Hematopoietic multipotent progenitor cell (in vitro differentiated cells): ENCODE measurements around the gene HERC2. TPM values are rescaled to one million over a fixed set of nuclear protein-coding genes. Genes with fewer than 3 reads are reported as not detected.

Source experiments
- DNase-seq, 3 donors: peaks; one replicate each; pipeline ENCODE4 v3.0.0-alpha.2; 2011 to 2015; ENCODE audit warnings: low read depth in 2 of 3, low spot score in 2 of 3
- total RNA-seq: library from RNA; depleted of rRNA; stranded (reverse); fragments of >200 nt; gene quantifications from one replicate; pipeline ENCODE4 v1.2.3, GENCODE V29; 2012

HERC2 gene
- total RNA-seq, 1 donor, result 77.3 TPM

DNA sequence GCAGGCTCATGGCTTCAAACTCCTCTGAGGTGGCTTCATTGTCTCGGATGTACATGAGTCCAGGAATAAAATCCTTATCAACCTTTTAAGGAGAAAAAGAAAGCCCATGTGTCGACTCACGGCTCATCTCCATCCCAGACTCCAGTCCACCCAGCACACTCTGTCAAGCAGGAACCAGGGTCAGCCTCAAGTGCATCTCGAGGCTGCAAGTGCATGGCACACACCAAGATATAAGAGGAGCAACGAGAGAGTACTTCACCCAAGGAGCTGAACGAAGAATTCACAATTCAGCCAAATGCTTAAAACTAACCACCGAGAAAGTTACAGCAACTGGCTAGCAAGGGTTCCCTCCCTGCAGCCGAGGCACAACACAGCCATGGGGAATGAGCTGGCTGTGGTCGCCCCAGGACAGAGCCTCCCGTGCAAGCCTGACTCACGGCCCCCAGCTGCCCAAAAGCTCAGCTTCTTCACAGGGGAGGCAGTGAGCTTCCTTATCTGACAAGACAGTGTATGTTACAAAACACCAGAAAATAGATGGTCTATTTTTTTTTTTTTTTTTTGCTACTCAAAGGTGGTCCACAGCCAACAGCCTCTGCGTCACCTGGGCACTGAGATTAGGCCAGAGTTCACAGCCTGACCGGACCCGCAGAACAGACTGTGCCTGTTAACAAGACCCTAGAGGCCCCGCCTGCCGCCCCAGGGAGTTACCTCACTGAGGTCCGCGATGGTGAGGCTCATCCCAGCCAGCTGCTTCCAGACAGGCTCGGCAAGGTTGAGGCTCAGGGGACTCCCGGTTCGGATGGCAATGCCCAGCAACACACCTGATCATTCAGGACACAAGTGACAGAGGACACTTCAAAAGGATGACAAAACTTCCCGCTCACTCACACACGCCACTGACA lies 207.0 kb downstream of the HERC2 start:
- no peak for DNase-seq

DNA sequence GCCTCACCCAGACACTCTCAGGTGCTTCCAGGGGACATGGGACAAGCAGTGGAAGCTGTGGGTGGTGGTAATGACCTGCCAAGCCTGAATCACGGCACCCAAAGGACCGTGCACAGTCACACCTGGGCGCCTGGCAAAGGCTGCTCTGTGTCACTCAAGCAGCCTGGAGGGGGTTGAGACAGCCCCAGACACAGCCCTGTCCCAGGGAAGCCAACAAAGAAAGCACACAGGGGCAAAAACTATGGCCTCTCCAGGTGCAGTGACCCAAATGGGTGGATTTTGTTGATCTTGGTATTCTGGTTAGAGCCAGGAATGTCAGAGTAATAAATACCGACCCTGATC lies 207.9 kb downstream of the HERC2 start:
- DNase-seq, result no peak

DNA sequence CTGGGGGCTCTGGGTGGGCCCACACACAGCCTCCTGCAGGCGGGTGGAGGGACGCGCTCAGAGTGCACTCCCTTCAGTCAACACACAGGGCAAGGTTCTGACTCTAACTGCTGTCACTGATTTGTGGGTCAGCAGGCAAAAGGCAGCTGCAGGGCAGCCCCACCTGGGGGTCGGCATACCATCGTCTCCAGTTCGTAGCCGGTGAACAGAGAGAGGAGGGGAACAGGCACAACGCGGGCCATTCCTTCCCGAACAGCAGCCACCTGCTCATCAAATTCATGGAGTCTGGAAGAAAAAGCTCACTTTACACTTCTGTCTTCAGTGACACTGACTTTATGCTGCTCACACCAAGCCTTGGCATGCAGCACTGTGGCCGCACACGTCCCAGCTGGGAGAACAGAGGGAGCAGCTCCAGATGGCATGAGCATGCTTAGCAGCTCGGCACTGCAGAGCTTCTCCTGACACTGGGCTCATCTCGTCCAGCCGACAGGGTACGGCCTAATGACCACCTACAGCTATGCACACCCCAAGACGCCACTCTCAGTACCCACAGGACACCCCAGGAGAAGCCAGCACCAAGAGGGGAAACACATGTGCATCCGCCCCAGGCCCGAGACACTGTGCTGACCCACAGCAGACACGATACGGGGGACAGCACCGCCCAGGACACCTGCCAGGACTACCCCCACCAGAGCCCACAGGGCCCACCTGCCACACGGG lies 208.4 kb downstream of the HERC2 start:
- no peak for DNase-seq

DNA sequence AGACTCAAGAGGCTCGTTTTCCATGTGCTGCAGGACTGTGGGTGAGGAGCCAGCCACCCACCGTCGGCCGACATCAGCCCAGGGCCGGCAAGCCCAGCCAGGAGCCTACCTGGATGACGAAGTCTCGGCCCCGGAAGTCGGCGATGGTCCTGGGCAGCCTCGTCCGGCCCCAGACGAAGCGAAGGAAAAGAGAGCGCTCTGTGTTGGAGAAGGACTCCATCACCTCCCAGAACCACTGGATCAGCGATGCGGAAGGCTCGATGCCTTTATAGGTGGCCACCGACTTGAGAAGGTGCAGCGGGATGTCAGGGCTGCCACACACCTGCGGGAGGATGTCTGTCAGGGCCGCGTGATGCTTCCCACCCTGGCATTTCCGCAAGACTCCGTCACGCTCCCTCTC lies 209.0 kb downstream of the HERC2 start:
- DNase-seq, result no peak

- DNase-seq, result no peak
These were observed 209.7 kb downstream of the HERC2 start for GRCh38 chr15:28112101-28112760.

DNA sequence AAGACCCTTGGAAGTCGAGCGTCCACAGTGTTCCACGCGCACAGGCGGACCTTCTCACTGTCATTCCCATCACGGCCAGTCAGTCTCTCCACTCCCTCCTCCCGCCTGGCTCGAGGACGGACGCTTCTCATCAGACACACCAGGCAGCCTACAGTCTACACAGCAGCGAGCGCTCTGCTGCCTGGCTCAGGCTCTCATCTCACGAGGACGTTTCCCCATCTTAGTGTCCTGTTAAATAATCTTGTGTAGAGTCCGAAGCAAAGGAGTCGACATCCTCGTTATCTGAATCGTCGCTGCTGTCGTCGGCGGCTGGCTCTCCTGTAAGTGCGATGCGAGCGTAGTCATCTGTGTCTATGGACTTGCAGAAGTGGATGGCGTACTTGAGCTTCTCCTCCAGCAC lies 210.4 kb downstream of the HERC2 start:
- DNase-seq, result no peak

DNA sequence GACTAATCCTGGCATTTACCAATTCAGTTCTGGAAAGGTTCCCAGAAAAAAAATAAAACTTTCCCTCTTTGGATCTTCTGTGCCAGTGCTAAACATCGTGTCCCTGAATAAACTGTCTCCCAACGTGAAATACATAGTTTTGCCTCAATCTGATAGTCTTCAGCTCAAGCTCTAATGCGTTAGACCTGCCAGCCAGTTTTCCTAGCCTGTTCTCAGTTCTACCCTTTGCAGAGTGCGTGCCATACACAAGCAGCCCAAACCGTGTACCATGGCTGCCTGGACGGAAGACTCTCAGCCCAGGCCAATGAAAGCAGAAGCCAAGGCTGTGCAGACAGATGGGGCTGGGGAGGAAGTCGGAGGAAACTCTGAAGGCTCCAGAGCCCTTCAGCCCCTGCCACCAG lies 211.5 kb downstream of the HERC2 start:
- DNase-seq, result no peak

DNA sequence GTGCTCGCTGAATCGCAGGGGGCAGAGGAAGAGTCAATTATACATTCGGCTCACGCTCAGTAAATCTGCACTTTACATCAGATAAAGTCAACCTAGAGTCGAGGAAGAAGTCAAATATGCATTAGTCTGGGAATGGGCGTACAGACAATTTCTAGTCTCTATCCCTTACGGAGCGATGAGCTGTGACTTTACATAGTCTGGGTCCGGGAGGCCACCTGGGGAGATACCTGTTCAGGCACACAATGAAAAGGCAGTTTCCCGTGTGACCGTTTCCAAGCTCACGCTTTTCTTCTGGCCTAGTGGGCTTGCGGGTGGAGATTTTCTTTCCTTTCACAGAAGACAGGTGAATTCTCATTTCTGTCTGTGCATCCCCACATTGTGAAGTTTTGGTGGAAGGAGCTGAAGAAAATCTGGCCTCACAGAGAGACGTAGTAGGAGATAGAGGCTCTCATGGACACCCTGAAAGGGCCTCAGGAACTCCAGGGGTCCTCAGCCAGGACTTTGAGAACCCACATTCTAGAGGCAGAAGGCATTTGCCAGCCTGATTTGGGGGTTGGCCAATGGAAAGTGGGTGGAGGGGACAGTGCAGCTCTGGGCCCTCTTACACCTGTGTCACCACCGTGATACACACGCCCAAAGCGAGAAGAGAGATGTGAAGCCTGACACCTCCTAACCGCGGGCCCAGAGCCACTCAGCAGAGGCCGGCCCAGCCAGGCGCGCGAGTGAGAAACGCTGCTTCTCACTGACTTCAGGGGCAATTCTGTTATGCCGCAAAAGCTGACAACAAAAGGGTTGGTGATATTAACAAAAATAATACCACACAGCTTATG lies 212.1 kb downstream of the HERC2 start:
- DNase-seq, result no peak

DNA sequence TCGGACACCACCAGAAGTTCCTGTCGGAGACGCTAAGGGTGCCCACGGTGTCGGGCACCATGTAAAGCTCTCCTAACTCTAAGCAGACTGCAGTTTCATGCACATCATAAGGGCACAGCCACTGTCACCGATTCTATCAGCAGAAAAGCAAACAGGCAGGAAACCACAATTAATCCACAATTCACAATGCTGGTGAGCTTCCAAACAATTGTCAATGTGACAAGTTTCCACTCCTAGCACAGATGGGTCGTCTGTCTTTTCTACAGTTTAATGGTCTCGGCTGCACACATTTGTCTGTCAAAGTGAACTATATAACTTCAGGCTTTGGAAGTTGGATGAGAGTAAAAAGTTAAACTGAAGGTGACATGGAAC lies 214.1 kb downstream of the HERC2 start:
- DNase-seq, result peak in 2 of 3 donors; percentile 49 to 68

DNA sequence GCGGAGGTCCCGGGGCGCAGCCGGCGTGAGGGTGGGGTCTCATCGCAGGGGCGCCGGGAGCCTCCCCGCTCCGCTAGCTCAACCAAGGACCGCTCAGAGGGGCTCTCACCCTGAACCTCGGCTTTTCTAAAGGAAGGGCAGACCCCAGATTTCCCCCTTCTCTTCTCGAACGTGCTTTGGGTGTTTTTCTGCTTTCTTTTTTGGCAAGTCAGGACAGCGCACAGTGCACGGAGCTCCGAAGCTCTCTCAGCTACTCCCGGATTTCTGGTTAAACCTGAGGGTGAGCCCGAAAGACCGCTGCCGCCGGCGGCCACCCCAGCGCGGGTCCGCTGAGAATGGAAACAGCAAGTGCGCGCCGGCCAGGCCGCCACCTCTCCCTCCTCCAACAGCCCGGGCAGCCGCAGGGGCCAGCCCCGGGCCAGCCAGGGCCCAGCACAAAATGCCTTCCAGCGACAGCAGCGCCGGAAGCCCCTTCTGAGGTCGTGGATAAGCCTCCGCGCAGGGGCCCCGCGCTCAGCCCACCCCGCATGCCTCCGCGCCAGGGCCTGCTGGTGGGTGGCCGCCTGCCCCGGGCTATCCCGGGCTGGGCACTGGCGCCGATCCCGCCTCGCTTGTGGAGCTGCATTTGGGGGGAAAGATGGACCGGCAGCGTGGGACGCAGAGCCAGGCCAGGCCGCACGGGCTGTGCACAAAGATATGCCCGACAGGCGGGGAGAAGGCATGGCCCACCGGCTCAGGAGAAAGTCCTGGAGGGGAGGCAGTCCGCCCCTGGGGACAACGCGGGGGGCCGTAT lies 214.7 kb downstream of the HERC2 start:
- peak in 1 of 3 donors; percentile 21 for DNase-seq

GRCh38 chr15:28106294-28107110 lies 215.5 kb downstream of the HERC2 start:
- peak in 2 of 3 donors; percentile 19 to 26 for DNase-seq

DNA sequence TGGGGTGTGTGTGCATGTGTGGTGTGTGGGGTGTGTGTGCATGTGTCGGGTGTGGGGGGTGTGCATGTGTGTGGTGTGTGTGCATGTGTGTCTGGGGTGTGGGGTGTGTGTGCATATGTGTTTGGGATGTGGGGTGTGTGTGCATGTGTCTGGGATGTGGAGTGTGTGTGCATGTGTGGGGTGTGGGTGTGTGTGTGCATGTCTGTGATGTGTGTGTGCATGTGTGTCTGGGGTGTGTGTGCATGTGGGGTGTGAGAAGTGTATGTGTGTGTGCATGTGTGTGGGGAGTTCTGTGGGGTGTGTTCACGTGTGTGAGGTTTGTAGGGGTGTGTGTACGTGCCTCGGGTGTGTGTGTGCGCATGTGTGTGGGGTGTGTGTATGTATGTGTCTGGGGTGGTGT lies 216.2 kb downstream of the HERC2 start:
- DNase-seq, result no peak

DNA sequence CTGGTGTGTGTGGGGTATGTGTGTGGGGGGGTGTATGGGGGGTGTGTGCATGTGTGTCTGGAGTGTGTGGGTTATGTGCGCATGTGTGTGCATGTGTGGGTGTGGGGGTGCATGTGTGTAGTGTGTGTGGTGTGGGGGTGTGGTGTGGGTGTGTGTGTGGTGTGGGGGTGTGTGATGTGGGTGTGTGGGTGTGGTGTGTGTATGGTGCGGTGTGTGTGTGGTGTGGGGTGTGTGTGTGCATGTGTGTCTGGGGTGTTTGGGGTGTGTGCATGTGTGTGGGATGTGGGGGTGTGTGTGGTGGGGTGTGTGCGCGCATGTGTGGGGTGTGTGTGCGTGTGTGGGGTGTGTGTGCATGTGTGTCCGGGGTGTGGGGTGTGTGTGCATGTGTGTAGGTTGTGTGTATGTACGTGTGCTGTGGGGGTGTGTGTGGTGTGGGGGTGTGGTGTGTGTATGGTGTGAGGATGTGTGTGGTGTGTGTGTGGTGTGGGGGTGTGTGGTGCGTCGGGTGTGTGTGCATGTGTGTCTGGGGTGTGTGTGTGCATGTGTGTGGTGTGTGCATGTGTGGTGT lies 216.7 kb downstream of the HERC2 start:
- no peak for DNase-seq

DNA sequence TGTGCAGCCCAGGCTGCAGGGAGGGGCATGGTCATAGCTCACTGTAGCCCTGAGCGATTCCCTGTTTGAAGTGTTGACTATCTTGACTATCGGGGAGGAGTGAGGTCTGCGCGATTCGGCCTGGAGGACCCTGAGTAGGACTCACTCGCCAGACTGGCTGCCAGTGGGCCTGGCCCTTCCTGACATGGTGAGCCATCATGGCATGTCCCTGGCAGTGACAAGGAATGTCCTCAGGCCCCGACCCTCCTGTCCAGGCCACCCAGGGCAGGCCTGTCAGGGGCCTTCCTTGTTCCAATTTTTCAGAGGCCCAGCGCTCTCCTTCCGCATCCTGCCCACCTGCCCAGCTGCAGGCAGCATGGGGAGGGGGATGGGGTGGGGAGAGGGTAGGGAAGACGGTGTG lies 217.7 kb downstream of the HERC2 start:
- DNase-seq, result no peak

- DNase-seq, result no peak
These were observed 218.1 kb downstream of the HERC2 start for GRCh38 chr15:28103831-28104230.

- DNase-seq, result no peak
These were observed 220.0 kb downstream of the HERC2 start for GRCh38 chr15:28101983-28102441.

GRCh38 chr15:28101201-28101600 lies 220.8 kb downstream of the HERC2 start:
- no peak for DNase-seq

DNA sequence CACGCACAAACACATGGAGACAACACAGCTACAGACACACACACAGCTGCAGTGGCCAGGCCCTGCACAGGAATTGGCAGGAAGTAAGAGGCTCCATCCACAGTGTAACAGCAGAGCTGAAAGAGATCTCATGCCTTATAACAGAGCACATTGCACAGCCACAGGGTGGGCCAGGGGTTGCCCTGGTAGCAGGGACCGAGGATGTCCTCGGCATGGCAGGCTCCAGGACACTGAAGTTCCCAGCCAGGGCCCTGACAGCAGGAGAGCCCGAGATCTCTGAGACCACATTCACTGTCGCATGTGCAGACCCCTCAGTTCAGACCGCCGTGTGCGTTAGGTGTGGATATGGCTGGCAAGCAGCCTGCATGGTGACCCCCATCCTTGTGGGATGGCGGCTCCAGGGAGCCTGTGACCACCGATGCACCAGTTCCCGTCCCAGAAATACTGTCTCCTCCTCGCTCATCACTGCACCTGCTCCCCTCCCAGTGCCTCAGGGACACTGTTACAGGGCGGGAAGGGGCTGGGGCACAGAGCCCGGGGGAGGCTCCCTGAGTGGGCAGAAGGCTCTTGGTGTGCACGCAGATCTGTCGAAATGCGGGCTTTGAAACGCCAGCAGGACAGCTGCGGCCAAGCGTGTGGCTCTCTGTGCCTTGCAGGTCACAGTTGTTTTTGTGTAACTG lies 221.3 kb downstream of the HERC2 start:
- DNase-seq, result no peak
